Measurements from ENCODE around the gene ARHGAP26. TPM values are rescaled to one million over a fixed set of nuclear protein-coding genes. Genes with fewer than 3 reads are reported as not detected.

The ARHGAP26 gene
- total and polyA plus RNA-seq, 2 experiments from 2014 or later: 9.5 to 16.8 TPM

GRCh38 chr5:142853682-142854081, 83.5 kb downstream of the ARHGAP26 start:
- no peak for ATAC-seq
- H3K4me3 Mint-ChIP-seq: no peak overlapping the region
- no peak overlapping the region for H3K27ac ChIP-seq (ENCODE audit: low read depth)
- no peak overlapping the region for H2AFZ ChIP-seq
- no peaks in the 10 kb centered on the region for H3K36me3 Mint-ChIP-seq (ENCODE audit: low read depth)
- TF ChIP-seq POLR2AphosphoS5 (IDR thresholded peaks at IDR 0.05; ENCODE audit: low read depth) (no peak), STAT1 (IDR thresholded peaks at IDR 0.05; ENCODE audit: unreplicated experiment) (no peak)
- H3K9me3 Mint-ChIP-seq: no peaks in the 10 kb centered on the region
- H3F3A ChIP-seq (replicated peaks; ENCODE audit: low read depth): 0 out of 2 replicates have a peak, but pooled peaks cover 4% of the 10 kb centered on the region
- H3K36me3 ChIP-seq (ENCODE audit: insufficient read depth): no peaks in the 10 kb centered on the region
- H3K27ac Mint-ChIP-seq: no peak overlapping the region
- peaks cover 6% of the 10 kb centered on the region for H3K27me3 Mint-ChIP-seq (ENCODE audit: insufficient read depth, low read depth, poor library complexity)
- H3K79me2 ChIP-seq (replicated peaks; ENCODE audit: insufficient read depth): peaks cover 49% of the 10 kb centered on the region
- H4K20me1 ChIP-seq (replicated peaks; ENCODE audit: insufficient read depth): no peaks in the 10 kb centered on the region
- no peak overlapping the region for H3K4me2 ChIP-seq
- DNase-seq (ENCODE audit: low spot score): no peak
- peaks cover 37% of the 10 kb centered on the region for H3K4me1 ChIP-seq (ENCODE audit: insufficient read depth)
- H3K9me2 ChIP-seq (ENCODE audit: insufficient read depth): peaks cover 12% of the 10 kb centered on the region
- no peak overlapping the region for H3K4me3 ChIP-seq
- no peaks in the 10 kb centered on the region for H3K27me3 ChIP-seq (ENCODE audit: insufficient read depth)
- peaks cover 47% of the 10 kb centered on the region for H3K4me1 Mint-ChIP-seq

- Histone ChIP-seq H3K36me3 (ENCODE audit: insufficient read depth) (no peaks in the 10 kb centered on the region), H3K9me2 (ENCODE audit: insufficient read depth) (peaks cover 5% of the 10 kb centered on the region)
- TF ChIP-seq ZNF462 (CRISPR knock-in tag; IDR thresholded peaks at IDR 0.05): no peak
- no peak for TF ChIP-seq NANOG (IDR thresholded peaks at IDR 0.05; ENCODE audit: borderline replicate concordance)
- TF ChIP-seq, protein P1, sequence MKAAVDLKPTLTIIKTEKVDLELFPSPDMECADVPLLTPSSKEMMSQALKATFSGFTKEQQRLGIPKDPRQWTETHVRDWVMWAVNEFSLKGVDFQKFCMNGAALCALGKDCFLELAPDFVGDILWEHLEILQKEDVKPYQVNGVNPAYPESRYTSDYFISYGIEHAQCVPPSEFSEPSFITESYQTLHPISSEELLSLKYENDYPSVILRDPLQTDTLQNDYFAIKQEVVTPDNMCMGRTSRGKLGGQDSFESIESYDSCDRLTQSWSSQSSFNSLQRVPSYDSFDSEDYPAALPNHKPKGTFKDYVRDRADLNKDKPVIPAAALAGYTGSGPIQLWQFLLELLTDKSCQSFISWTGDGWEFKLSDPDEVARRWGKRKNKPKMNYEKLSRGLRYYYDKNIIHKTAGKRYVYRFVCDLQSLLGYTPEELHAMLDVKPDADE (IDR thresholded peaks at IDR 0.05): no peak
- no peak for TF ChIP-seq ZNF331 (CRISPR knock-in tag; IDR thresholded peaks at IDR 0.05; ENCODE audit: low read depth)
- TF ChIP-seq EZH2 (IDR thresholded peaks at IDR 0.05; ENCODE audit: low read depth, unreplicated experiment): no peak
- no peak for TF ChIP-seq JUNB (IDR thresholded peaks at IDR 0.05; ENCODE audit: unreplicated experiment)
- no peak for TF ChIP-seq CREB1 (CRISPR knock-in tag; IDR thresholded peaks at IDR 0.05; ENCODE audit: low read depth)
- TF ChIP-seq, protein P2, sequence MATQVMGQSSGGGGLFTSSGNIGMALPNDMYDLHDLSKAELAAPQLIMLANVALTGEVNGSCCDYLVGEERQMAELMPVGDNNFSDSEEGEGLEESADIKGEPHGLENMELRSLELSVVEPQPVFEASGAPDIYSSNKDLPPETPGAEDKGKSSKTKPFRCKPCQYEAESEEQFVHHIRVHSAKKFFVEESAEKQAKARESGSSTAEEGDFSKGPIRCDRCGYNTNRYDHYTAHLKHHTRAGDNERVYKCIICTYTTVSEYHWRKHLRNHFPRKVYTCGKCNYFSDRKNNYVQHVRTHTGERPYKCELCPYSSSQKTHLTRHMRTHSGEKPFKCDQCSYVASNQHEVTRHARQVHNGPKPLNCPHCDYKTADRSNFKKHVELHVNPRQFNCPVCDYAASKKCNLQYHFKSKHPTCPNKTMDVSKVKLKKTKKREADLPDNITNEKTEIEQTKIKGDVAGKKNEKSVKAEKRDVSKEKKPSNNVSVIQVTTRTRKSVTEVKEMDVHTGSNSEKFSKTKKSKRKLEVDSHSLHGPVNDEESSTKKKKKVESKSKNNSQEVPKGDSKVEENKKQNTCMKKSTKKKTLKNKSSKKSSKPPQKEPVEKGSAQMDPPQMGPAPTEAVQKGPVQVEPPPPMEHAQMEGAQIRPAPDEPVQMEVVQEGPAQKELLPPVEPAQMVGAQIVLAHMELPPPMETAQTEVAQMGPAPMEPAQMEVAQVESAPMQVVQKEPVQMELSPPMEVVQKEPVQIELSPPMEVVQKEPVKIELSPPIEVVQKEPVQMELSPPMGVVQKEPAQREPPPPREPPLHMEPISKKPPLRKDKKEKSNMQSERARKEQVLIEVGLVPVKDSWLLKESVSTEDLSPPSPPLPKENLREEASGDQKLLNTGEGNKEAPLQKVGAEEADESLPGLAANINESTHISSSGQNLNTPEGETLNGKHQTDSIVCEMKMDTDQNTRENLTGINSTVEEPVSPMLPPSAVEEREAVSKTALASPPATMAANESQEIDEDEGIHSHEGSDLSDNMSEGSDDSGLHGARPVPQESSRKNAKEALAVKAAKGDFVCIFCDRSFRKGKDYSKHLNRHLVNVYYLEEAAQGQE (IDR thresholded peaks at IDR 0.05; ENCODE audit: unreplicated experiment): no peak
- no peak for TF ChIP-seq POLR2AphosphoS5 (IDR thresholded peaks at IDR 0.05; ENCODE audit: low read depth)
- no peak for TF ChIP-seq EZH2phosphoT487 (IDR thresholded peaks at IDR 0.05; ENCODE audit: unreplicated experiment)
Measured at GRCh38 chr5:142856269-142856782, 86.1 kb downstream of the ARHGAP26 start.

More at GRCh38 chr5:142856269-142856782, 86.1 kb downstream of the ARHGAP26 start:
- Mint-ChIP-seq H3K27ac (no peak overlapping the region), H3K4me1 (peaks cover 43% of the 10 kb centered on the region), H3K27me3 (ENCODE audit: insufficient read depth, low read depth, poor library complexity) (peaks cover 6% of the 10 kb centered on the region), H3K9me3 (no peaks in the 10 kb centered on the region), H3K4me3 (no peak overlapping the region), H3K36me3 (ENCODE audit: low read depth) (no peaks in the 10 kb centered on the region)
- H4K20me1 ChIP-seq (replicated peaks; ENCODE audit: insufficient read depth): no peaks in the 10 kb centered on the region
- DNase-seq (ENCODE audit: low spot score) (no peak), ATAC-seq (no peak)
- H3F3A ChIP-seq (replicated peaks; ENCODE audit: low read depth): 0 out of 2 replicates have a peak, but pooled peaks cover 4% of the 10 kb centered on the region
- H2AFZ ChIP-seq: no peak overlapping the region
- H3K27ac ChIP-seq (ENCODE audit: low read depth): no peak overlapping the region
- H3K27me3 ChIP-seq (ENCODE audit: insufficient read depth): no peaks in the 10 kb centered on the region
- H3K4me1 ChIP-seq (ENCODE audit: insufficient read depth): peaks cover 26% of the 10 kb centered on the region
- no peak overlapping the region for H3K4me2 ChIP-seq
- no peak overlapping the region for H3K4me3 ChIP-seq
- H3K79me2 ChIP-seq (replicated peaks; ENCODE audit: insufficient read depth): peaks cover 51% of the 10 kb centered on the region

Measured in GM23338 (cell line).